ENCODE results near the gene AMZ1. TPM values are rescaled to one million over a fixed set of nuclear protein-coding genes. Genes with fewer than 3 reads are reported as not detected.

Gene AMZ1
- total RNA-seq, 3 donors from 2014 or later (not counting 1 experiment from before 2014, with no cell fraction given): 0.07 to 1.2 (median 0.27) TPM

DNA sequence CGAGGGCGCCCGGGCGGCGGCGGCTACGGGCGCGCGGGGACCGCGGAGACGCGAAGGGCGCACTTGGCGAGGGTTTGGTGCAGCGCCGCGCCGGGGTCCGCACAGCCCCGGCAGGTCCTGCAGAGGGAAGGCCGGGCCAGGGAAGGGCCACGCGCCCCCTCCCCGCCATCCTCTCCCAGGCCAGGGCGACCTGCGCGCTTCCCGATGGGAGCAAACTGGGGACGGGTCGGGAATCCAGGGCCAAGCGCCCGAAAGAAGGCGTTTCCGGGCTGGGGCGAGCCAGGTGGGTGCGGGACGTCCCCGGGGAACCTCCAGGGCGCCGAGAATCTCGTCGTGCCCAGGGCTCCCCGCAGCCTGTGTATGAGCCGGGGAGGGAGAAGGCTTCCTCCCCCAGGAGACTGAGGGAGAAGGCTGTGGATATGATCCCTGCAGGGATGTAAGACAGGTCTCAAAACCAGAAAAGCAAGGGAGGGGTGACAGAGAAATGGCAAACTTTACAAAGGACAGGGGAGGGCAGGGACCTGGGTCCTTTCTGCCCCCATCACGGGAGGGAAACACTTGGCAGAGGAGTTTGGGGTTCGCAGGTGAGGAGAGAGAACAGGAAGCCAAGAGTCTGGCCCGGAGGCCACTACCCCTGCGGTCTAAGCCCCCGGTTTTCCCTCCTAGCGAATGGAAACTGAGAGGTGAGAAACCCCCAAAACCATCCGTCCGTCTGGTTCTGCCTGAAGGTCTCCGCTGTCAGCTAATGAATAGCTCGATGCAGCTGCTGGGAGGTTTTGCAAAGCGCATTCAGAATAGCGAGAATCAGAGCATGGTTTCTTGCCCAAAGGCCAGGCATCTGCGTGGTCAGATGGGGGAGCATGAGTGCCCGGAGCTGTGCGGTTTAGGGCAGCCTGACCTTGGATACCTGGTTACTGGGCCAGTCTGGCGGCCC, 674 bp downstream of the AMZ1 start:
- Mint-ChIP-seq H3K4me1 (peaks cover 17 to 21% of the 10 kb centered on the region in 2 donors), H3K9me3 (no peaks in the 10 kb centered on the region), H3K27ac (no peak overlapping the region), H3K27me3 (ENCODE audit: low read depth in 2 of 2) (peaks cover 31 to 44% of the 10 kb centered on the region in 2 donors), H3K36me3 (no peaks in the 10 kb centered on the region), H3K4me3 (peak overlapping the region; percentile 63)
- Histone ChIP-seq H3K9me3 (ENCODE audit: control insufficient read depth, insufficient read depth, low read length) (no peaks in the 10 kb centered on the region), H3K27me3 (ENCODE audit: control insufficient read depth, insufficient read depth, low read length) (peaks cover 33% of the 10 kb centered on the region), H3K36me3 (ENCODE audit: control insufficient read depth, insufficient read depth, low read length) (no peaks in the 10 kb centered on the region), H3K4me1 (ENCODE audit: control insufficient read depth, insufficient read depth, low read length) (peaks cover 35% of the 10 kb centered on the region), H3K27ac (ENCODE audit: low read length) (no peak overlapping the region), H3K4me3 (ENCODE audit: low read length) (no peak overlapping the region)
- 2% methylated on average over 62 of the region's 62 CpGs for WGBS (ENCODE audit: insufficient coverage)
- TF ChIP-seq, protein P1, sequence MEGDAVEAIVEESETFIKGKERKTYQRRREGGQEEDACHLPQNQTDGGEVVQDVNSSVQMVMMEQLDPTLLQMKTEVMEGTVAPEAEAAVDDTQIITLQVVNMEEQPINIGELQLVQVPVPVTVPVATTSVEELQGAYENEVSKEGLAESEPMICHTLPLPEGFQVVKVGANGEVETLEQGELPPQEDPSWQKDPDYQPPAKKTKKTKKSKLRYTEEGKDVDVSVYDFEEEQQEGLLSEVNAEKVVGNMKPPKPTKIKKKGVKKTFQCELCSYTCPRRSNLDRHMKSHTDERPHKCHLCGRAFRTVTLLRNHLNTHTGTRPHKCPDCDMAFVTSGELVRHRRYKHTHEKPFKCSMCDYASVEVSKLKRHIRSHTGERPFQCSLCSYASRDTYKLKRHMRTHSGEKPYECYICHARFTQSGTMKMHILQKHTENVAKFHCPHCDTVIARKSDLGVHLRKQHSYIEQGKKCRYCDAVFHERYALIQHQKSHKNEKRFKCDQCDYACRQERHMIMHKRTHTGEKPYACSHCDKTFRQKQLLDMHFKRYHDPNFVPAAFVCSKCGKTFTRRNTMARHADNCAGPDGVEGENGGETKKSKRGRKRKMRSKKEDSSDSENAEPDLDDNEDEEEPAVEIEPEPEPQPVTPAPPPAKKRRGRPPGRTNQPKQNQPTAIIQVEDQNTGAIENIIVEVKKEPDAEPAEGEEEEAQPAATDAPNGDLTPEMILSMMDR (IDR thresholded peaks at IDR 0.05): no peak
- ATAC-seq (peak in 2 of 3 donors; percentile 21 to 53), DNase-seq (peak in 1 of 2 donors; percentile 26)
- intact Hi-C loops (cut with micrococcal nuclease): no loop called here

DNA sequence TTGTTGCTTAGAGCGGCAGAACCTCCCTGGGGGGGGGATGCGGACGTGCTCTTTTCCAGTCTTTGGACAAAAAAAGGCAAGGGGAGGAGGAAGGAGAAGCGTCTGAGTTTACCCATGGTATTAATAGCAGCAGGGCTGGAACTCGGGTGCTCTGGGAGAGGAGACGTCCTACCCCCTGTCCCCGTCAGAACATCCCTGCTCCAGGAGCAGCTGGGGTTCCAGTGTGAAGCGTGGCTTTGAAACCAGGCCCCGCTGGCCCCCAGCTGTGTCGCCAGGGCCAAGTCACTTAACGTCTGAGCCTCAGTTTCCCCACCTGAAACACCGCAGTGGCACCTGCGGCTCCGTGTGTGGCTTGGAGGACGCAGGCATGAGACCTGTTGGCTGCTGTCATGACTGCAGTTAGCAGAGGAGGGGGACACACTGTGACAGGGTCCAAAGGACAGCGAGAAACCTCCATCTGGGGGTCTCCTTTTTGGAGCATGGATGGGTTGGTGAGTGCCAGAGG, 1.4 kb downstream of the AMZ1 start:
- Histone ChIP-seq H3K4me1 (ENCODE audit: control insufficient read depth, insufficient read depth, low read length) (peaks cover 35% of the 10 kb centered on the region), H3K27ac (ENCODE audit: low read length) (no peak overlapping the region), H3K4me3 (ENCODE audit: low read length) (no peak overlapping the region), H3K9me3 (ENCODE audit: control insufficient read depth, insufficient read depth, low read length) (no peaks in the 10 kb centered on the region), H3K36me3 (ENCODE audit: control insufficient read depth, insufficient read depth, low read length) (no peaks in the 10 kb centered on the region), H3K27me3 (ENCODE audit: control insufficient read depth, insufficient read depth, low read length) (peaks cover 33% of the 10 kb centered on the region)
- intact Hi-C loops (cut with micrococcal nuclease): no loop called here
- Mint-ChIP-seq H3K4me3 (no peak overlapping the region), H3K36me3 (no peaks in the 10 kb centered on the region), H3K27ac (no peak overlapping the region), H3K9me3 (no peaks in the 10 kb centered on the region), H3K27me3 (ENCODE audit: low read depth in 2 of 2) (peaks cover 31 to 44% of the 10 kb centered on the region in 2 donors), H3K4me1 (peaks cover 17 to 21% of the 10 kb centered on the region in 2 donors)
- DNase-seq (no peak), ATAC-seq (no peak)
- 61% methylated on average over 16 of the region's 16 CpGs for WGBS (ENCODE audit: insufficient coverage)
- TF ChIP-seq, protein P1 (IDR thresholded peaks at IDR 0.05): no peak

DNA sequence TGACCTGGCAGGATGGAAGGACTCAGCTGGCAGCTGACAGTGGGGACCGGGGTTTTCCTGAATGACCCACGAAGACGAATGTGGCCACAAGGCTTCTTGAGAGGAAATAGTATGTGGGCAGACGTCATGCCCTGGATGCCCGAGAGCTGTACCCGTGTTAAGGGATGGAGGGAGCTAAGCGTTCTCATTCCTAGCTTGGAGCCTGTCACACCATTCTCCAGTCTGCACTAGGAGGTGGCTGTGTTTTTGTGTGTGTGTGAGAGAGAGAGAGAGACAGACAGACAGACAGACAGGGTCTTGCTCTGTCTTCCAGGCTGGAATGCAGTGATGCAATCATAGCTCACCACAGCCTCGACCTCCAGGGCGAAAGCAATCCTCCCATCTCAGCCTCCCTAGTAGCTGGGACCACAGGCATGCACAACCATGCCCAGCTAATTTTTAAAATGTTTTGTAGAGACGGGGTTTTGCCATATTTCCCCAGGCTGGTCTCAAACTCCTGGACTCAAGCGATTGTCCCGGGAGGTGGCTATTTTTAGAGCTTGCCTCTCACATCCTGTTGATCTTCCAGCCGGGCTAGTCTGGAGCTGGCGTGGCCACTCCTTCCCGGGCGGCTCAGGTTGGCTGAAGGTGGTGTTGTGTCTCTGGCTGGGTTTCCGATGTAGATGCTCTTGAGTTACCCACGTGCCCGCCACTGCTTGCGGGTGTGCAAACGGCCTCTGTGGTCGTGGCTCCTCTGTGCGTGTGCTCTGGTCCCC, 2.1 kb downstream of the AMZ1 start:
- DNase-seq (no peak), ATAC-seq (peak in 2 of 3 donors; percentile 24 to 55)
- H3K9me3 Mint-ChIP-seq: no peaks in the 10 kb centered on the region
- no peaks in the 10 kb centered on the region for H3K36me3 ChIP-seq (ENCODE audit: control insufficient read depth, insufficient read depth, low read length)
- H3K36me3 Mint-ChIP-seq: no peaks in the 10 kb centered on the region
- no peak overlapping the region for H3K27ac Mint-ChIP-seq
- peaks cover 33% of the 10 kb centered on the region for H3K27me3 ChIP-seq (ENCODE audit: control insufficient read depth, insufficient read depth, low read length)
- no peaks in the 10 kb centered on the region for H3K9me3 ChIP-seq (ENCODE audit: control insufficient read depth, insufficient read depth, low read length)
- intact Hi-C loops (cut with micrococcal nuclease): no loop called here
- 43% methylated on average over 23 of the region's 23 CpGs for WGBS (ENCODE audit: insufficient coverage)
- H3K27me3 Mint-ChIP-seq (ENCODE audit: low read depth in 2 of 2): peaks cover 31 to 44% of the 10 kb centered on the region in 2 donors
- H3K4me1 ChIP-seq (ENCODE audit: control insufficient read depth, insufficient read depth, low read length): peaks cover 35% of the 10 kb centered on the region
- TF ChIP-seq, protein P1 (IDR thresholded peaks at IDR 0.05): no peak
- no peak overlapping the region for H3K4me3 Mint-ChIP-seq
- no peak overlapping the region for H3K4me3 ChIP-seq (ENCODE audit: low read length)
- peaks cover 17 to 21% of the 10 kb centered on the region in 2 donors for H3K4me1 Mint-ChIP-seq
- H3K27ac ChIP-seq (ENCODE audit: low read length): no peak overlapping the region
